ENCODE results near the gene EIF4G3. TPM values are rescaled to one million over a fixed set of nuclear protein-coding genes. Genes with fewer than 3 reads are reported as not detected.

EIF4G3 gene
- total RNA-seq, 1 experiment from 2014 or later = 86.8 TPM

GRCh38 chr1:20763417-20763816 lies 413.3 kb downstream of the EIF4G3 start:
- H3K9me3 ChIP-seq (ENCODE audit: low read depth, low read length, poor library complexity, severe bottlenecking) = no peaks in the 10 kb centered on the region
- ChIA-PET CTCF (no interaction called here), POLR2A (ENCODE audit: low non-redundant PET) (no interaction called here)
- no TSS peak for BruUV-seq (replicated peaks)
- H3K36me3 ChIP-seq (ENCODE audit: insufficient read depth, low read length, poor library complexity, severe bottlenecking) = peaks cover 98% of the 10 kb centered on the region
- no peaks in the 10 kb centered on the region for H3K4me1 ChIP-seq (ENCODE audit: insufficient read depth, low read length, poor library complexity, severe bottlenecking)
- DNase-seq (ENCODE audit: low spot score) = no peak
- intact Hi-C loops (cut with micrococcal nuclease; ENCODE audit: unreplicated experiment) = no loop called here
- H3K4me3 ChIP-seq (ENCODE audit: low read depth, low read length, poor library complexity, severe bottlenecking) = no peak overlapping the region
- no peak for TF ChIP-seq EZH2 (IDR thresholded peaks at IDR 0.05; ENCODE audit: borderline replicate concordance, low read depth, low read length, poor library complexity, severe bottlenecking)
- no peak for TF ChIP-seq CTCF (conservative IDR thresholded peaks at IDR 0.05; ENCODE audit: low read depth, low read length)
- no peak overlapping the region for H3K27ac ChIP-seq (ENCODE audit: low read depth, low read length, poor library complexity, severe bottlenecking)
- no peaks in the 10 kb centered on the region for H3K27me3 ChIP-seq (replicated peaks; ENCODE audit: insufficient read depth, low read depth, low read length, poor library complexity)

- POLR2A ChIA-PET (ENCODE audit: low non-redundant PET) = interaction anchor here (0.5 kb wide), 1 partner anchor 27 kb away, joined by 3 read pairs; the partner anchor contains the start of gene HP1BP3
- no TSS peak for BruUV-seq (replicated peaks)
- Histone ChIP-seq H3K4me3 (ENCODE audit: low read depth, low read length, poor library complexity, severe bottlenecking) (no peak overlapping the region), H3K9me3 (ENCODE audit: low read depth, low read length, poor library complexity, severe bottlenecking) (no peaks in the 10 kb centered on the region), H3K27ac (ENCODE audit: low read depth, low read length, poor library complexity, severe bottlenecking) (no peak overlapping the region), H3K4me1 (ENCODE audit: insufficient read depth, low read length, poor library complexity, severe bottlenecking) (no peaks in the 10 kb centered on the region), H3K27me3 (replicated peaks; ENCODE audit: insufficient read depth, low read depth, low read length, poor library complexity) (no peaks in the 10 kb centered on the region), H3K36me3 (ENCODE audit: insufficient read depth, low read length, poor library complexity, severe bottlenecking) (peaks cover 97% of the 10 kb centered on the region)
- intact Hi-C loops (cut with micrococcal nuclease; ENCODE audit: unreplicated experiment) = no loop called here
- TF ChIP-seq CTCF (conservative IDR thresholded peaks at IDR 0.05; ENCODE audit: low read depth, low read length) = no peak
- CTCF ChIA-PET = no interaction called here
- DNase-seq (ENCODE audit: low spot score) = no peak
Measured at GRCh38 chr1:20760322-20760721, 416.4 kb downstream of the EIF4G3 start.

Small RNA genes within 50 kb of the gene (microRNA-seq; reads per million reads assigned to microRNA genes)
- 2.2 reads per million for gene MIR1256

Other genes with a start within 250 kb of the EIF4G3 start
- gene ECE1, start 113.6 kb upstream of the EIF4G3 start, total RNA-seq (2021) = 31.5 and 37.7 TPM in 2 replicates

Data from A673 (cell line).